GM10847 (cell line): ENCODE results near the gene RPS6KA2.

Experiments
- POLR2A ChIP-seq: IDR thresholded peaks from 2 replicates; pipeline ENCODE4 v1.6.1; 2011; ENCODE audit not compliant: insufficient read length; ENCODE audit errors: extremely low read depth

Gene RPS6KA2

GRCh38 chr6:166408936-166409755 lies 217.9 kb downstream of the RPS6KA2 start:
- no peak for TF ChIP-seq POLR2A

DNA sequence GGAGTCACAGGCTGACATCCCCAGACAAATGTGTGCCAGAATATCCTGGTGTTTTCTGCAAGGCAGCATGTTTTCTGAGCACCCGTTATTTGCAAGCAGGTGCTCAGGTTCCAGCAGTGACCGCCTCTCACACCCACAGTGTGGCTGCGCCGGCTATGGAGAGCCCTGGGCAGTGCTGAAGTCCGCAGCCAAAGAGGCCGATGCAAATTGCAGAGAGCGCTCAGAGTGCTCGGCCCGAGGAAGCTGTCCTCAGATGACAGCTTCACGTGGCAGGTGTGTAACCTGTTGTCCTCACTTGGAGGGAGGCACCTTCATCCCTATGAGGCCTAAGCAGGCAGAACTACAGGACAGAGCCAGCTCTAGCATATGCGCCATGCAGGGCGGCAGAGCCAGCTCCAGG lies 220.9 kb downstream of the RPS6KA2 start:
- TF ChIP-seq POLR2A = no peak

DNA sequence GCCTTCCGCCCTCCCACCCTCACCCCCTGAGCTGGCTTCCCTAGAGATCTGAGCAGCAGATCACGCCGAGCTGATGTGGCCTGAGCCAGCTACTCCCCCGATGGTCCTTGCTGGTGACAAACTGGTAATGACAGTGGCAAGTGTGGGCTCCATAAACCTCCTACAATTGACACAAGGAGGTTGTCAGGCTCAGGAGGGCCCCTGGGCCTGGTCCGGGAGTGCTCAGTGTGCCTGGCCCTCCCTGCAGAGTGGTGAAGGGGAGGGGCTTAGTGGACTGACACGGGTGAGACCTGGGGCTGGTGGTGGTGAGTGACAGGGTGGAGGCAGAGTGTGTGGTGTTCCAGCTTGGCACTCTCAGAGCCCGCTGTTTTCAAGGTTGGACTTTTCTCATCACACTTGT lies 221.7 kb downstream of the RPS6KA2 start:
- TF ChIP-seq POLR2A = no peak

DNA sequence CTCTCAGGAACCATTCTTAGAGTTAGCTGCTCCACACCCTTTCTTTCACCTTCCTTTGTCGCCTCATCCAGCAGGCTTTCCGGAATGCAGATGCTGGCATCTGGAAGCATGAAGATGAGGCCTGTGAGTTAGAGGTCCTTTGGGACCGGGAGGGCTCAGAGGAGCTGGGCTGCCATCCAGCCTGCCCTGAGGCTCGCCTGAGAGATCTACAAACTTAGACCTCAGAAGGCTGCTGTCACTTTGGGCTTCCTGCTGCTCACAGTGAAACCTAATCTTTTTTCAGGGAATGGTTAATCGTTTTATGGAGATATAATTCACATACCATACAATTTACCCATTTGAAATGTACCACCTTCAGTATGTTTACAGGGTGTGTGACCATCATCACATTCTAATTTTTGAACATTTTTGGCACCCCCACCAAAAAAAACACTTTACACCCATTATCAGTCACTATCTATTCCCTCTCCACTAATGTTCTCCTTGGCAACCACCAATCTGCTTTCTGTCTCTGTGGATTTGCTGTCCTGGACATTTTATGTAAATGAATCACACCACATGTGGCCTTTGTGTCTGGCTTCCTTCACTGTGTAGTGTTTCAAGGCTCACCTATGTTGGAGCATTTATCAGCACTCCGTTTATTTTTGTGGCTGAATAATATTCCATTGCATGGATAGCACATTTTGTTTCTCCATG lies 224.3 kb downstream of the RPS6KA2 start:
- TF ChIP-seq POLR2A = no peak

DNA sequence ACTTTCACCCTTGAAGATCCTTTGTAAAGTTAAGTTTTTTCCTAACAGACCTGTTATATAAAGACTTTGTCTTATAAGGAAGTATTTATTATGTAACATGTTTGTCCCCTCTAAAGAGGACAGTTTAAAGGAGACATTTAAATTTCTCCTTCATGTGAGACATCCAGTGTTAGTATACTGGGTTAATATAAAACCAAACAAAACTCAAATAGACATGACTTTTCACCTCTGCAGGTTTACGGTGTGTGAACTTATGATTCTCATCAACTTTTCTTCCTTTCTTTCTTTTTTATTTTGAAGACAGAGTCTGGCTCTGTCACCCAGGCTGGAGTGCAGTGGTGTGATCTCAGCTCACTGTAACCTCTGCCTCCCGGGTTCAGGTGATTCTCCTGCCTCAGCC lies 226.9 kb downstream of the RPS6KA2 start:
- no peak for TF ChIP-seq POLR2A

- TF ChIP-seq POLR2A = no peak
These were observed 228.7 kb downstream of the RPS6KA2 start for GRCh38 chr6:166398348-166398747.

DNA sequence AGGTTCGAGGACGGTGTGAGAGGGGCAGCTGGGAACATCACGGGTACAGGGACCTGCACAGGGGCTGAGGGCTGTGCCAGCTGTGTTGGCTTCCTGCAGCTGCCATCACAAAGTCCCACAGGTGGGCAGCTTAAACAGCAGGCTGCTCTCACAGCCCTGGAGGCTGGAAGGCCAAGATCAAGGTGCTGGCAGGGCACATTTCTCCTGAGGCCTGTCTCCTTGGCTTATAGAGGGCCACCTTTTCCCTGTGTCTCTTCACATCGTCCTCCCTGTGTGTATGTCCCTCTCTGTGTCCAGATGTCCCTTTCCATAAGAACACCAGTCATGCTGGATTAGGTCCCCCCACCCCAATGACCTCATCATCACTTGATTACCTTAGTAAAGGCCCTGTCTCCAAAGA lies 229.2 kb downstream of the RPS6KA2 start:
- TF ChIP-seq POLR2A = no peak

DNA sequence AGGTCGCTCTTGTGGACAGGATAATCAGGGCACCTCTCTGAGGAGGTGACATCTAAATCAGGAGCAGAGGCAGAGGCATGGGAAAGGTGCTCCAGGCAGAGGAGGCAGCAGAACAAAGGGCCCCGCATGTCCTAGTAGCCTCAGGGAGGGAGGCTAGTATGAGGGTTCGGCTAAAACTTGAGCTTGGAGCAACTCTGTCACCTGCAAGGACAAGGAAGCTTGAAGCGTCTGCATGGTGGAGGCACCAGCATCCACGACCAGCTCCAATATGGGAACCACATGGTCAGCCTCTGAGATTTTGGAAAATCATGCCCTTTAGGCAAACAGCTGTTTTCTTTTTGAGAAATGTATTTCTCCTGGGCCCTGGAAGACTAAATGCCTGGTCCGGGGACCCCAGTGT lies 231.3 kb downstream of the RPS6KA2 start:
- no peak for TF ChIP-seq POLR2A

GRCh38 chr6:166395351-166395750 lies 231.7 kb downstream of the RPS6KA2 start:
- no peak for TF ChIP-seq POLR2A

DNA sequence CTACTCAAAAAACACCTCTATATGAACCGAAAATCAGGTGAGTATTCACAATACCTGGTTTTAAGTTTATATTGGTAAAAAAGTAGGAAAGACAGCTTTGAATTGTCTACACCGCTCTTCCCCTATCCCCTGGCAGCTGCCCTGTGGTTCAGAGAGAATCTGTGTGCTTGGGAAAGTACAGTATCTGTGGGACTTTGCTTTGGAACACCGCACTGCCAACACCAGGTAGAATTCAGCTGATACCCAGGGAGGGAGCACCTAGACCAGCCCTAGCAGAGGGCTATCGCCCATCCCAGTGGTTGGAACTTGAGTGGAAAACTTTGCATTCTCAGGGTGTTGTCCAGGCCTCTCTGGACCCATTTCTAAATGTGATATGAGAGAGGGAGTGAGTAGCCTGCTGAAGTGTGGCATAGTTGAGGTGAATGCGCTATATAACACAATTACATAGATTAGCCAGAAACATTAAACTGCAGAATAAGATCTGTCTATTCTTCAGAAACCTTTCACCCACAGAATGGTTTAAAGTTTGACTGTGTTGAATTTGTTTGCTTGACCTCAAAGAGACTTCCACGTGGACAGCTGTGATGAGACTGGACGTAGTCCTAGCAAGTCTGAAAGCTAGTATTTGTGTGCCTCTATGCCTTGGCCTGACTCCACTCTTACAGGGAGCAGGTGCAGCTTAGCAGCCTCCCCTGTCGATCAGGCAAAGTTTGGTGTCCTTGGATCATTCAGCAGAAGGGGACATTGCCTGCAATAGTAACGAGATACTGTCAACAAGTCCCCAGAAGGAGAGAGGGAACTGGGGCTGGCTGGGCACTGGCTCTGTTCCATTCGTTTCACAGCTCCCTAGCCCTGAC lies 232.8 kb downstream of the RPS6KA2 start:
- TF ChIP-seq POLR2A = no peak

DNA sequence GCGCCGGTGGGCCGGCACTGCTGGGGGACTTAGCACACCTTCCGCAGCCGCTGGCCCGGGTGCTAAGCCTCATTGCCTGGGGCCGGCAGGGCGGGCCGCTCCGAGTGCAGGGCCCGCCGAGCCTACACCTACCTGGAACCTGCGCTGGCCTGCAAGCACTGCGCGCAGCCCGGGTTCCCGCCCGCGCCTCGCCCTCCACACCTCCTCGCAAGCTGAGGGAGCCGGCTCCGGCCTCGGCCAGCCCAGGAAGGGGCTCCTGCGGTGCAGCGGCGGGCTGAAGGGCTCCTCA lies 233.6 kb downstream of the RPS6KA2 start:
- TF ChIP-seq POLR2A = no peak

GRCh38 chr6:166389119-166389518 lies 237.9 kb downstream of the RPS6KA2 start:
- no peak for TF ChIP-seq POLR2A

DNA sequence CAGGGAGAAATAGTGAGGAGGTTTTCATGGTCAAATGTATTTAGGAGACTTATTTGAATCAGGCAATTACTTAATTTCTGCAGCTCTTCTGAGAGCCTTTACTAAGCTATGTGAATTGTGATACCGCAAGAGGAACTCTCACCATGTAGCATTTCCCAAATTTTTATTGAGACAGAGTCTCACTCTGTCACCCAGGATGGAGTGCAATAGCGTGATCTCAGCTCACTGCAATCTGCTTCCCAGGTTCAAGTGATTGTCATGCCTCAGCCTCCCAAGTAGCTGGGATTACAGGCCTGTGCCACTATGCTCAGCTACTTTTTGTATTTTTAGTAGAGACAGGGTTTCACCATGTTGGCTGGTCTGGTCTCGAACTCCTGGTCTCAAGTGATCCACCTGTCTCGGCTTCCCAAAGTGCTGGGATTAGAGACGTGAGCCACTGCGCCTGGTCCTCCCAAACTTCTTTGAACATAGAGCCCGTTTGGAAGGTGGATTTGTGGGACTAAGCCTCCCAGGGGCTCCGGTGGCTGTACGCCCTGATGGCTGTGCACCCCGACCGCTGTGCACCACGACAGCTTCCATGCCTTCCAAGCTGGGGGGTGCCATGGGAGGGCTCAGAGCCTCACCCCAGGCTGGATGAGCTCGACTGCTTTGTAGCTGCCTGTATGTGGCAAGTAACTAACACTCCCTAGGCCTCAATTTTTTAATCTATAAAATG lies 238.6 kb downstream of the RPS6KA2 start:
- TF ChIP-seq POLR2A = no peak

DNA sequence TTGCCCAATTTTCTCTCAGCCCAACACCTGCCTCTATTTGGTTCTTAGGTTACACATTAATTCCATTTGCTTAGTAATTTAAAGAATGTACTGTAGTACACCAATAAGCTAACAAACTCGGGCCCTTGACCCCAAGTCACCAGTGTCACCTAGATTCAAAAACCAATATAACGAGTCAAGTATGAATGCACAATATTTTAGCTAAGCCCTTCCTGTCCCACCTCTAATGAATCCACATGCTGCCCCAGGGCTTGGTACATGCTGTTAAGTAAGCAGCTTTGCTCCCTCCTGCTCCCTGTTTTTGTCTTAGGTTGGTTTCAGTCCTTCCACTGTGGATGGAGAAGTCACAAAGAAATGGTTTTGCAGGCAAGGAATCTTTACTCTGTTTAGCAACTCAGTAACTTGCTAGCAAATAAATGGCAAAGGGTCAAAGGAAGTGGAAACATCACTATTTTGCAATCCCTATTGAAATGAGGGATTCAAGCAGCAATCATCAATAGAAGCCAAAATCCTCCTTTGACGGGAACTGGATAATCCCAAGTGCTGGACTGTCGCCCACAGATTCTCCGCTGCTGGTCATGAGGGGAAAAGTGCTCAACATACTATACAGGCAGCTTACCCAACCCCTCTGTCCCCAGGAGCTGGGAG lies 239.3 kb downstream of the RPS6KA2 start:
- TF ChIP-seq POLR2A = no peak

GRCh38 chr6:166386111-166386510 lies 240.9 kb downstream of the RPS6KA2 start:
- TF ChIP-seq POLR2A = no peak
